Measurements from ENCODE around the gene SIL1. TPM values are rescaled to one million over a fixed set of nuclear protein-coding genes. Genes with fewer than 3 reads are reported as not detected.

The SIL1 gene
- total and polyA plus RNA-seq, 10 donors = 23.4 to 42.3 (median 32.6) TPM

- intact Hi-C loops (cut with DNase I; ENCODE audit: low total_unique reads) = no loop called here
- no peak for DNase-seq
- no peak for TF ChIP-seq POLR2A (IDR thresholded peaks at IDR 0.05)
- TF ChIP-seq POLR2AphosphoS5 (IDR thresholded peaks at IDR 0.05) = no peak
- no peak for TF ChIP-seq CTCF (IDR thresholded peaks at IDR 0.05 in 8 of 11, conservative IDR thresholded peaks at IDR 0.05 in 3 of 11)
- Histone ChIP-seq H3K4me3 (no peak overlapping the region), H3K9me3 (no peaks in the 10 kb centered on the region), H3K36me3 (peaks cover 0 to 9% (median 0%) of the 10 kb centered on the region in 6 donors), H3K27ac (peak overlapping the region in 1 of 8 donors; percentile 62), H3K4me1 (peaks cover 13 to 42% (median 31%) of the 10 kb centered on the region in 6 donors), H3K27me3 (replicated peaks in 1 of 7) (no peaks in the 10 kb centered on the region)
- 85 to 91% (median 87%) methylated on average over 9 of the region's 9 CpGs for WGBS, 5 donors
These were observed 242.4 kb downstream of the SIL1 start for GRCh38 chr5:138955671-138956295.

DNA sequence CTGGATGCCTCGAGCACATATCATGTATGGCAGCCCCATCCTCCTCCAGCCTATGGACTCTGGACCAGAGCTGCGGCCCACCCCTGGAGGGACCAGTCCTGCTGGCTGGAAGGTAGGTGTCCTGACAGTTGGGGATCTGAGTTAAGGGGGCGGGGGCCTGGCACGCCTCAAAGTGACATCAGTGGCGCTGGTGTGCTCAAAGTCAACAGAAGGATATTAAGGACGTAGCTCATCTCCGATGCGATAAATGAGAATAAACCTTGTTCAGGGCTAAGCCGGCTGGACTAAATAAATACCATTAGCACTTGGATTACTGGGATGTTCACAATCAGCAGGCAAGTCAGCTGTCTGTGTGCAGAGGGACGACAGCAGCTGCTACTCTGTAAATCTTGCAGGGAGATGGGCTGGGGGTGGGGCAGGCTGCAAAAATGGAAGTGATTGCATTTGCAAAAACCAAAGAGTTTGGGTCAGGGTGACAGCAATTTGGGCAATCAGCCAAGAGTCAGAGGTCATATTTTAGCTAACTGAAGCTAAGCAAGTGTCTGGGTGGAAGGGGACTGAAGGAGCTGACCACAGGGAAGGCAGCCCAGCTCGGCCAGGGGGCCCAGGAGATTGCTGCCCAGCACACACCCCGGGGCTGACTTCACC is 243.0 kb downstream of the SIL1 start:
- H3K4me1 ChIP-seq = peaks cover 13 to 42% (median 31%) of the 10 kb centered on the region in 6 donors
- TF ChIP-seq POLR2A (IDR thresholded peaks at IDR 0.05) (no peak), CTCF (IDR thresholded peaks at IDR 0.05 in 8 of 11, conservative IDR thresholded peaks at IDR 0.05 in 3 of 11) (no peak), POLR2AphosphoS5 (IDR thresholded peaks at IDR 0.05) (no peak)
- peak; percentile 74 for DNase-seq
- peaks cover 0 to 16% (median 0%) of the 10 kb centered on the region in 6 donors for H3K36me3 ChIP-seq
- no peaks in the 10 kb centered on the region for H3K9me3 ChIP-seq
- H3K27ac ChIP-seq = peak overlapping the region in 2 of 8 donors; percentile 9 to 62
- H3K27me3 ChIP-seq (replicated peaks in 1 of 7) = no peaks in the 10 kb centered on the region
- intact Hi-C loops (cut with DNase I; ENCODE audit: low total_unique reads) = no loop called here
- H3K4me3 ChIP-seq = no peak overlapping the region
- WGBS, 5 donors = 74 to 89% (median 86%) methylated on average over 12 of the region's 12 CpGs

DNA sequence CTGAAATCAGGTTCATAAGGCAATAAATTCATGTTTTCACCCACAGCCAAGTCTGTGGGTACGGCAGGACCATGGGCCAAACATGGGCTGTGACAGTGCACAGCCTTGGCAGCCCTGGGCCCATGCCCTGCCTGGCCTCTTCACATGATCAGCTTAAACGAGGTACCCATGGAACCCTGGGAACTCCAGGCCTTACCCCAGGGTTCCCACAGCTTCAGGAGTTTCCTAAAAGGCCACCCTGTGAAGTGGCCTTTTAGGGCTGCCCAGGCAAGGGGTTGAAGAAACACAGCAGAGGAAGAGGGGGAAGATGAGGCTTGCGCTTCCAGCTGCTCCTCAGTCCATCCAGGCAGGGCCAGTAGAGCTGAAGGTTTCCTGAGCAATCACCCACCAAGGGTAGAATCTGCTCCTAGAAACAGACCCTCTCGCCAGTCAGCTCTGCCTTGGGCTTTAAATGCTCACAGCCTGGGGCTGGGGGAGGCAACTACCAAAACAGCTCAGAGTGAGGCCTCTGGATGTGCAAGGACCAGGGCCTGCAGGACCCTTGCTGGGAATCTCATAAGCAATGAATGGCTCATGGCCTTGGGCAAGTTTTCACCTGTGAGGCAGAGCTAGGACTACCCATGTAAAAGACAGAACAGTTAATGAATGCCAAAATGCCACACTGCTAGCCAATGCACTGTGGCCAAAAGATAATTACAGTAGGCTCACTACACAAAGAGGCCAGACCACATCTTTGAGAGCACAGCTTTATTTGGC is 243.7 kb downstream of the SIL1 start:
- H3K27ac ChIP-seq = peak overlapping the region in 5 of 8 donors; percentile 56 to 75 (median 62)
- intact Hi-C loops (cut with DNase I; ENCODE audit: low total_unique reads) = no loop called here
- H3K9me3 ChIP-seq = no peaks in the 10 kb centered on the region
- no peak for TF ChIP-seq POLR2AphosphoS5 (IDR thresholded peaks at IDR 0.05)
- H3K27me3 ChIP-seq (replicated peaks in 1 of 7) = no peaks in the 10 kb centered on the region
- WGBS, 5 donors = 82 to 90% (median 84%) methylated on average over 3 to 4 of the region's 4 CpGs
- peaks cover 13 to 42% (median 31%) of the 10 kb centered on the region in 6 donors for H3K4me1 ChIP-seq
- H3K36me3 ChIP-seq = peaks cover 0 to 19% (median 0%) of the 10 kb centered on the region in 6 donors
- peak; percentile 58 for DNase-seq
- no peak overlapping the region for H3K4me3 ChIP-seq

- peak; percentile 90 for DNase-seq
- intact Hi-C loops (cut with DNase I; ENCODE audit: low total_unique reads) = no loop called here
- peaks cover 13 to 42% (median 31%) of the 10 kb centered on the region in 6 donors for H3K4me1 ChIP-seq
- WGBS, 5 donors = 27 to 39% (median 31%) methylated on average over 9 to 14 of the region's 14 CpGs
- H3K9me3 ChIP-seq = no peaks in the 10 kb centered on the region
- no peaks in the 10 kb centered on the region for H3K27me3 ChIP-seq (replicated peaks in 1 of 7)
- H3K36me3 ChIP-seq = peaks cover 0 to 27% (median 0%) of the 10 kb centered on the region in 6 donors
- peak overlapping the region in 7 of 8 donors; percentile 35 to 75 (median 62) for H3K27ac ChIP-seq
- no peak for TF ChIP-seq CTCF (IDR thresholded peaks at IDR 0.05 in 8 of 11, conservative IDR thresholded peaks at IDR 0.05 in 3 of 11)
- TF ChIP-seq POLR2A (IDR thresholded peaks at IDR 0.05) = no peak
- TF ChIP-seq POLR2AphosphoS5 (IDR thresholded peaks at IDR 0.05) = peak; percentile 69 to 81 (median 73)
- no peak overlapping the region for H3K4me3 ChIP-seq
These were observed 244.5 kb downstream of the SIL1 start for GRCh38 chr5:138953387-138954256.

All from spleen (tissue), 11 donors.